H1 (cell line): ENCODE data around the gene TMEM117. TPM values are rescaled to one million over a fixed set of nuclear protein-coding genes. Genes with fewer than 3 reads are reported as not detected.

ENCODE experiments used
- CTCF ChIA-PET: fragments of 300-600 bp; sonication (Branson Sonifier 250); formaldehyde crosslinking; loops from one replicate; lab custom pipeline; 2021; ENCODE audit not compliant: partially characterized antibody; lab: Charles Lee
- POLR2A ChIA-PET: fragments of 300-600 bp; sonication (Branson Sonifier 250); formaldehyde crosslinking; loops from one replicate; lab custom pipeline; 2021; ENCODE audit warnings: inconsistent platforms; ENCODE audit not compliant: partially characterized antibody; lab: Charles Lee
- DNase-seq, 2 experiments: peaks; one replicate each; pipeline versions ENCODE4 v3.0.0 to v3.0.0-alpha.2; 2010 to 2022; ENCODE audit warnings: low spot score in 2 of 2, low read depth in 1 of 2, mixed read lengths in 1 of 2
- FAIRE-seq: peaks from 2 replicates; lab custom pipeline; 2011; peaks lifted over from hg19 to GRCh38; lab: Jason Lieb, UNC
- H2AFZ ChIP-seq: 2 replicates; pipeline ENCODE4 v1.8.1; 2012; ENCODE audit warnings: low read length, inconsistent platforms
- H2AK5ac ChIP-seq: 2 replicates; pipeline ENCODE4 v1.6.1; 2013; ENCODE audit warnings: low read depth, low read length
- H2BK120ac ChIP-seq: replicated peaks from 2 replicates; pipeline ENCODE3; 2013; ENCODE audit warnings: low read depth, low read length, inconsistent platforms
- H2BK12ac ChIP-seq: 2 replicates; pipeline ENCODE4 v1.6.1; 2013; ENCODE audit warnings: low read depth, low read length
- H2BK15ac ChIP-seq: 2 replicates; pipeline ENCODE4 v1.6.1; 2013; ENCODE audit warnings: low read length
- H2BK20ac ChIP-seq: 2 replicates; pipeline ENCODE4 v1.6.1; 2013; ENCODE audit warnings: low read length
- H2BK5ac ChIP-seq: 2 replicates; pipeline ENCODE4 v1.6.1; 2013; ENCODE audit warnings: low read depth, low read length
- H3K14ac ChIP-seq: 2 replicates; pipeline ENCODE4 v1.6.1; 2013; ENCODE audit warnings: inconsistent platforms; ENCODE audit not compliant: insufficient read length
- H3K18ac ChIP-seq: 2 replicates; pipeline ENCODE4 v1.6.1; 2013; ENCODE audit warnings: low read length; ENCODE audit errors: extremely low read depth
- H3K23ac ChIP-seq: 2 replicates; pipeline ENCODE4 v1.6.1; 2013; ENCODE audit warnings: inconsistent platforms; ENCODE audit not compliant: insufficient read length
- H3K23me2 ChIP-seq: 2 replicates; pipeline ENCODE4 v1.6.1; 2013; ENCODE audit warnings: low read depth, low read length
- H3K27ac ChIP-seq: 2 replicates; pipeline ENCODE4 v1.6.1; 2011; ENCODE audit warnings: low read depth, low read length, inconsistent platforms
- H3K27me3 ChIP-seq, 4 experiments: replicated peaks in 1 of 4; 1 replicate in 1 of 4; 2 replicates in 3 of 4; pipeline versions ENCODE4 v1.6.1 to v1.8.1; 2011 to 2013; ENCODE audit warnings: low read length in 3 of 4, mild to moderate bottlenecking in 3 of 4, inconsistent platforms in 2 of 4, mixed read lengths in 2 of 4, moderate library complexity in 1 of 4; ENCODE audit not compliant: control insufficient read depth in 3 of 4, insufficient read depth in 3 of 4; ENCODE audit errors: extremely low read depth in 1 of 4
- H3K36me3 ChIP-seq, 4 experiments: 2 replicates each; pipeline versions ENCODE4 v1.6.1 to v1.8.1; 2011 to 2013; ENCODE audit warnings: mild to moderate bottlenecking in 4 of 4, low read length in 3 of 4, moderate library complexity in 2 of 4, control low read depth in 1 of 4, inconsistent platforms in 1 of 4; ENCODE audit not compliant: insufficient read depth in 4 of 4, control insufficient read depth in 2 of 4
- H3K4ac ChIP-seq: replicated peaks from 2 replicates; pipeline ENCODE3; 2013; ENCODE audit warnings: low read length, low read depth, mixed read lengths, inconsistent platforms; ENCODE audit not compliant: insufficient read length
- H3K4me1 ChIP-seq, 4 experiments: replicated peaks in 1 of 4; 1 replicate in 1 of 4; 2 replicates in 3 of 4; pipeline versions ENCODE4 v1.6.1 to v1.8.1; 2011 to 2013; ENCODE audit warnings: low read length in 3 of 4, inconsistent platforms in 2 of 4, mixed read lengths in 1 of 4; ENCODE audit not compliant: insufficient read depth in 4 of 4, control insufficient read depth in 3 of 4
- H3K4me2 ChIP-seq, 2 experiments: 2 replicates each; pipeline versions ENCODE4 v1.6.1 to v1.8.1; 2011 to 2013; ENCODE audit warnings: low read depth in 2 of 2, low read length in 2 of 2, control low read depth in 1 of 2, inconsistent platforms in 1 of 2, mild to moderate bottlenecking in 1 of 2; ENCODE audit not compliant: insufficient read depth in 1 of 2
- H3K4me3 ChIP-seq, 4 experiments: fragments of 200-600, 300-600 bp in 1 of 4; sonication (generic), shearing (Covaris generic), sonication (Bioruptor Twin) in 1 of 4; 2 replicates each; pipeline versions ENCODE4 v1.5.1 to v1.8.1; 2011 to 2016; ENCODE audit warnings: low read length in 4 of 4, low read depth in 3 of 4, control low read depth in 2 of 4, inconsistent platforms in 2 of 4, mild to moderate bottlenecking in 2 of 4, mixed read lengths in 1 of 4, moderate library complexity in 1 of 4; ENCODE audit not compliant: insufficient read depth in 2 of 4; ENCODE audit errors: extremely low read depth in 1 of 4
- H3K56ac ChIP-seq: replicated peaks from 2 replicates; pipeline ENCODE3; 2013; ENCODE audit warnings: low read depth, mild to moderate bottlenecking, mixed read lengths, low read length, inconsistent platforms; ENCODE audit not compliant: insufficient read length
- H3K79me1 ChIP-seq: 2 replicates; pipeline ENCODE4 v1.6.1; 2013; ENCODE audit warnings: low read depth, low read length, control low read depth
- H3K79me2 ChIP-seq, 2 experiments: 2 replicates each; pipeline versions ENCODE4 v1.6.1 to v1.8.1; 2012 to 2013; ENCODE audit warnings: low read length in 2 of 2, mild to moderate bottlenecking in 2 of 2, inconsistent platforms in 1 of 2; ENCODE audit not compliant: insufficient read depth in 2 of 2, control insufficient read depth in 1 of 2
- H3K9ac ChIP-seq, 4 experiments: replicated peaks in 1 of 4; 1 replicate in 1 of 4; 2 replicates in 3 of 4; pipeline versions ENCODE4 v1.6.1 to v1.8.1; 2011 to 2013; ENCODE audit warnings: low read depth in 3 of 4, low read length in 3 of 4, control low read depth in 2 of 4, mild to moderate bottlenecking in 2 of 4, moderate library complexity in 2 of 4, inconsistent platforms in 1 of 4; ENCODE audit errors: extremely low read depth in 1 of 4
- H3K9me3 ChIP-seq, 2 experiments: 2 replicates each; pipeline versions ENCODE4 v1.6.1 to v1.8.1; 2012 to 2013; ENCODE audit warnings: mild to moderate bottlenecking in 2 of 2, moderate library complexity in 2 of 2, control low read depth in 1 of 2, inconsistent platforms in 1 of 2, low read depth in 1 of 2, low read length in 1 of 2, mixed read lengths in 1 of 2; ENCODE audit not compliant: insufficient read depth in 2 of 2
- H4K20me1 ChIP-seq, 2 experiments: replicated peaks in 1 of 2; 2 replicates each; pipeline versions ENCODE3 to v1.8.1; 2011 to 2013; ENCODE audit warnings: inconsistent platforms in 2 of 2, low read length in 2 of 2, mild to moderate bottlenecking in 1 of 2; ENCODE audit not compliant: insufficient read depth in 2 of 2, control insufficient read depth in 1 of 2
- H4K5ac ChIP-seq: 2 replicates; pipeline ENCODE4 v1.6.1; 2013; ENCODE audit warnings: low read length, low read depth, mixed read lengths, inconsistent platforms; ENCODE audit not compliant: insufficient read length
- H4K8ac ChIP-seq: 2 replicates; pipeline ENCODE4 v1.8.0; 2013; ENCODE audit warnings: mild to moderate bottlenecking, moderate library complexity, low read length, inconsistent platforms; ENCODE audit not compliant: insufficient read depth; ENCODE audit errors: extremely low read depth
- H4K91ac ChIP-seq: replicated peaks from 2 replicates; pipeline ENCODE3; 2013; ENCODE audit warnings: low read length, mixed read lengths, inconsistent platforms; ENCODE audit not compliant: insufficient read length
- PHF8 ChIP-seq: fragments of 200-600 bp; sonication (generic); conservative IDR thresholded peaks from 2 replicates; pipeline ENCODE4 v1.7.1; 2012; ENCODE audit warnings: low read depth, mild to moderate bottlenecking, inconsistent platforms, low read length, moderate library complexity
- POU5F1 ChIP-seq: IDR thresholded peaks from 2 replicates; pipeline ENCODE4 v1.6.1; 2011; ENCODE audit warnings: low read depth, mild to moderate bottlenecking, low read length, moderate library complexity
- RXRA ChIP-seq: IDR thresholded peaks from 2 replicates; pipeline ENCODE4 v1.6.1; 2011; ENCODE audit warnings: low read depth, mild to moderate bottlenecking, low read length, moderate library complexity; ENCODE audit not compliant: insufficient read depth
- SP1 ChIP-seq: IDR thresholded peaks from 2 replicates; pipeline ENCODE4 v1.6.1; 2011; ENCODE audit warnings: low read depth, low read length
- TCF12 ChIP-seq: IDR thresholded peaks from 2 replicates; pipeline ENCODE4 v1.6.1; 2011; ENCODE audit warnings: low read depth, mild to moderate bottlenecking, low read length
- TEAD4 ChIP-seq: IDR thresholded peaks from 2 replicates; pipeline ENCODE4 v1.6.1; 2012; ENCODE audit warnings: low read depth, low read length, inconsistent platforms, mixed read lengths
- YY1 ChIP-seq: IDR thresholded peaks from 2 replicates; pipeline ENCODE4 v1.6.1; 2011; ENCODE audit warnings: low read depth, mild to moderate bottlenecking, low read length
- WGBS, 2 experiments: shearing (Covaris generic) in 1 of 2; methylation state at CpG; one replicate each; pipeline versions ENCODE4 v1.1.6 to v1.1.7; 2013 to 2015; ENCODE audit warnings: low lambda C conversion rate in 2 of 2, mixed read lengths in 2 of 2, inconsistent platforms in 1 of 2, low coverage in 1 of 2, missing lambda C conversion rate in 1 of 2; ENCODE audit not compliant: insufficient replicate concordance in 2 of 2, insufficient coverage in 1 of 2, insufficient read length in 1 of 2; ENCODE audit errors: extremely low coverage in 1 of 2, missing lambda C conversion rate in 1 of 2; 5-methylcytosine and 5-hydroxymethylcytosine counted together
- polyA plus RNA-seq, 7 experiments: library from polyadenylated mRNA; depleted of rRNA in 3 of 7; stranded (reverse) in 5 of 7; unstranded in 2 of 7; fragments of >200 nt in 5 of 7; fragments of 200-250 nt in 2 of 7; gene quantifications; 1 replicate in 5 of 7; 2 replicates in 1 of 7; 4 replicates in 1 of 7; pipeline versions ENCODE4 v1.2.1 to v1.2.3, GENCODE V29; 2011 to 2013; ENCODE audit warnings: missing spikeins in 2 of 7, mixed read lengths in 2 of 7
- total RNA-seq: library from RNA; stranded (reverse); fragmentation: NEBNext Ultra II Directional; extraction: Animal tissue kit (Norgen Biotek cat#: 25700); gene quantifications from 2 replicates; pipeline ENCODE4 v1.2.1, GENCODE V29; 2021

Gene TMEM117
- total and polyA plus RNA-seq, 2 of the 8 experiments (the other 6 are each of a cell fraction or from before 2014, with no cell fraction given), result 0.80 to 1.4 TPM

DNA sequence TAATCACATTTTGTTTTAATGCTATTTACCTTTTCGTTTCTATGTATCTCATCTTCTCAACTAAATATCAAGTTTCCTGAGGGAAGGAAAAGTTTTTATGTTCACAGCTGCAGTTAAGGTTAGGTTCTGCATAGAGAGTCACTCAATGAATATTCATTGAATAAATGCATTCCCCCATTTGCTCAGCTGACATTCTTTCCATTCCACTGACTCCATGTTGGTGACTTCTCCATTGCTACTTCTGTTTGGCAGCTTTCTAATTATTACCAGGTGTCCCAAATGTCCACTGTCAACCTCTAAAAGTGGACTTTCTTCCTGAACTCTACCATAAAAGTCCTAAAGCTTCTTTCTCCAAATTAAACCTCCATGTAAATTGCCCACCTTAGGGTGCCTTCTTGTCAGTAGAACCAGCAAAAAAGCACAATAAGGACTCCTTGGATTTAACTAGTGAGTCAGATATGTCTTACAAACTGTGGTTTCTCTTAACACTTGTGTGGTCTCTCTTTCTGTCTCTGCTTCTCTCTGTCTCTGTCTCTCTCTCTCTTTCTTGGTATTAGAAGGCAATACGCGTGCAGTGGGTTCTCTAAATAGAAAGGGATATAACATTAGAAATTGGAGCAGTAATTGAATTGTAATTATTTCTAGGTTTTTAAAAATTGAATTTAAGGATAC lies 85.9 kb downstream of the TMEM117 start:
- H2BK20ac ChIP-seq, result no peak overlapping the region
- no peak overlapping the region for H3K4ac ChIP-seq
- WGBS, 2 experiments, result 89% methylated on average over 3 of the region's 3 CpGs; no CpG with 5 or more reads in 1 of the 2 experiments
- H3K4me1 ChIP-seq, result peaks cover 0 to 2% (median 0%) of the 10 kb centered on the region in 4 experiments; a peak in 1 of 7 replicates
- ChIA-PET CTCF (interaction anchor here (1.0 to 1.6 kb wide), 3 partner anchors 14 to 79 kb away, joined by 3 to 4 read pairs (median 3); no protein-coding TSS in a partner anchor), POLR2A (no interaction called here)
- no peaks in the 10 kb centered on the region for H4K20me1 ChIP-seq
- no peaks in the 10 kb centered on the region for H3K23me2 ChIP-seq
- H3K4me2 ChIP-seq, result no peak overlapping the region
- no peak overlapping the region for H3K9ac ChIP-seq
- no peaks in the 10 kb centered on the region for H3K79me1 ChIP-seq
- H3K4me3 ChIP-seq, result no peak overlapping the region; a peak in 1 of 8 replicates
- H2BK12ac ChIP-seq, result no peak overlapping the region
- no peak overlapping the region for H3K14ac ChIP-seq
- H2BK15ac ChIP-seq, result no peak overlapping the region
- H4K91ac ChIP-seq, result no peak overlapping the region
- H3K23ac ChIP-seq, result no peak overlapping the region
- H2AFZ ChIP-seq, result peak overlapping the region; percentile 86; the same call in 1 of the 2 replicates
- H3K56ac ChIP-seq, result no peak overlapping the region
- FAIRE-seq (no peak), DNase-seq (no peak)
- TF ChIP-seq POU5F1 (peak; percentile 88), PHF8 (no peak), TCF12 (peak; percentile 58; the same call in 1 of the 2 replicates), SP1 (0 out of 2 replicates have a peak, but pooled peaks have one; percentile 17), YY1 (peak; percentile 66; the same call in 1 of the 2 replicates), TEAD4 (peak; percentile 93), RXRA (no peak)
- no peak overlapping the region for H2BK120ac ChIP-seq
- peak overlapping the region; percentile 39; the same call in 1 of the 2 replicates for H3K27ac ChIP-seq
- H3K9me3 ChIP-seq, result no peaks in the 10 kb centered on the region
- no peaks in the 10 kb centered on the region for H3K27me3 ChIP-seq
- no peaks in the 10 kb centered on the region for H3K36me3 ChIP-seq
- no peaks in the 10 kb centered on the region for H3K79me2 ChIP-seq
- H2BK5ac ChIP-seq, result no peak overlapping the region; the same call in 1 of the 2 replicates
- no peak overlapping the region for H3K18ac ChIP-seq
- H4K5ac ChIP-seq, result no peak overlapping the region
- no peak overlapping the region for H4K8ac ChIP-seq
- H2AK5ac ChIP-seq, result no peak overlapping the region
